ENCODE results near the gene SIL1.
"Not testable (repeated sequence)": the region's sequence is repeated elsewhere in the genome, so short reads cannot be mapped to it uniquely, and the experiment has no call there.

Gene SIL1

GRCh38 chr5:139016186-139016585, 182.0 kb downstream of the SIL1 start:
- no peak for DNase-seq

GRCh38 chr5:139014726-139015125, 183.4 kb downstream of the SIL1 start:
- DNase-seq, result peak; percentile 95

DNA sequence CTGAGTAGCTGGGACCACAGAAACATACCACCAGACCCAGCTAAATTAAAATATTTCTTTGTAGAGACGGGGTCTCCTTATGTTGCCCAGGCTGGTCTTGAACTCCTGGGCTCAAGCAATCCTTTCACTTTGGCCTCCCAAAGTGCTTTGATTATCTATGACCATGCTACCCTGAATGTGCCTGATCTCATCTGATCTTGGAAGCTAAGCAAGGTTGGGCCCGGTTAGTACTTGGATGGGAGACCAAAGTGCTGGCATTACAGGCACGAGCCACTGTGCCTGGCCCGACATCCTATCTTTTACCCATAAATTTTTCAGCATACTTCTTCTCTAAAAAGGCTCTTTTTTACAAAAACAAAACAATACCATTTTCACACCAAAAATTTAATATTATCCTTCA, 186.0 kb downstream of the SIL1 start:
- no peak for DNase-seq

- not testable (repeated sequence) for DNase-seq
These were observed 187.0 kb downstream of the SIL1 start for GRCh38 chr5:139011156-139011555.

- no peak for DNase-seq
These were observed 193.5 kb downstream of the SIL1 start for GRCh38 chr5:139004374-139005307.

- DNase-seq, result no peak
These were observed 198.5 kb downstream of the SIL1 start for GRCh38 chr5:138999674-139000073.

DNA sequence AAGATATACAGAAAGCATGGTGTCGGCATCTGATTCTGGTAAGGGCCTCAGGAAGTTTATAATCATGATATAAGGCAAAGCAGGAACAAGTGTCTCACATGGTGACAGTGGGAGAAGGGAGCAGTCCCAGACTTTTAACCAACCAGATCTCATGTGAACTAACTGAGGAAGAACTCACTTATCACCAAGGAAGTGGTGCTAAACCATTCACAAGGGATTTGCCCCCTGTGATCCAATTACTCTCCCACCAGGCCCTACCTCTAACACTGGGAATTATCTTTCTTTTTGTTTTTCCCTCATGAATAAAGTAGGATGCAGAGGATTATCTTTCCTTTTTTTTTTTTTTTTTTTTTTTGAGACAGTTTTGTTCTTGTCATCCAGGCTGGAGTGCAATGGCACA, 199.6 kb downstream of the SIL1 start:
- DNase-seq, result no peak

GRCh38 chr5:138996120-138996519, 202.0 kb downstream of the SIL1 start:
- DNase-seq, result no peak

GRCh38 chr5:138990986-138991590, 207.1 kb downstream of the SIL1 start:
- DNase-seq, result no peak

- peak; percentile 47 for DNase-seq
These were observed 208.4 kb downstream of the SIL1 start for GRCh38 chr5:138989720-138990119.

DNA sequence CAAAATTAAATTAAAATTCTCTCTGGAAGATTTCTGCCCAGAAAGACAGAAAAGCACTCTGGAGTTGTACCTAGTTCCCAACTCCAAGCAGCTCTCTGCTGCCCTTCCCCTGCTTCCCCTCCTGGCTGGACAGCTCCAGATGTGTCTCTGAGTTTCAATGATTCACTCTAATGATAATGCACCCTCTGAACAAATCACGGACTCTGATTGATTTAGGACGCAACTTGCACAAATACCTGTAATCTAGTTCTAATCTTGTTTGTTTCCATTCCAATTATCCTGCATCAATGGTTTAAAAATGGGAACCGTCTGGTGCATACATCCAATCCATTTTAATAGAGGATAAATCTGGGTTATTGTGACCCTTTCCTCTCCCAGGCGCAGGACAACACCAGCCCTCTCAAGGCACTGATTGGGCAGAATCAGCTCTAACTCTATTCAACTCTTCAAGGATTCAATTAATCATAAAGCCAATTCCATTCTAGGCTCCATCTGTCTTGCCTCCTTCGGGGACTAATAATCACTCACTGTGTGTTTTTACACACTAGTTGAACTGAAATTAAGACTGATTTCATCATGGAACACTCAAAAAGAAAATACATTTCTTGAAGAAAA, 211.9 kb downstream of the SIL1 start:
- DNase-seq, result no peak

DNA sequence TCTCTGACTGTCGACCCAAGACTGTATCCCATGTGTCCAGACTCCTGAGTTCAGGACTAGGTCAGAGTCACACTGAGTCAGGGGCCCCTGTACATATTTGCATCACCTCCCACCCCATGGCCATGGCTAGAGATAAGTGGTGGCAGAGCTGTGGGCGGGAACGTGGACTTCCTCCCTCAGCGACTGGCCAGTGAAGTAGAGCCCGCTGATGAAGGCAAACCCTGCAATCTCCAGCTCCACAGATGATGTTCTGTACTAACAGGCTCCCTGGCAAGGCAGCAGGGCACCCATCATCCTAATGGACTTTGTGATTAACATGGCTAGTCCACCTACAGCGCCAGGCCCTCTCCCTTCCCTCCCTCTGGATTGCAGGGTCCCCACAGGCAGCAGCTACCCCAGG, 212.5 kb downstream of the SIL1 start:
- DNase-seq, result no peak

- DNase-seq, result no peak
These were observed 212.9 kb downstream of the SIL1 start for GRCh38 chr5:138985256-138985655.

GRCh38 chr5:138983984-138984383, 214.2 kb downstream of the SIL1 start:
- DNase-seq, result no peak

DNA sequence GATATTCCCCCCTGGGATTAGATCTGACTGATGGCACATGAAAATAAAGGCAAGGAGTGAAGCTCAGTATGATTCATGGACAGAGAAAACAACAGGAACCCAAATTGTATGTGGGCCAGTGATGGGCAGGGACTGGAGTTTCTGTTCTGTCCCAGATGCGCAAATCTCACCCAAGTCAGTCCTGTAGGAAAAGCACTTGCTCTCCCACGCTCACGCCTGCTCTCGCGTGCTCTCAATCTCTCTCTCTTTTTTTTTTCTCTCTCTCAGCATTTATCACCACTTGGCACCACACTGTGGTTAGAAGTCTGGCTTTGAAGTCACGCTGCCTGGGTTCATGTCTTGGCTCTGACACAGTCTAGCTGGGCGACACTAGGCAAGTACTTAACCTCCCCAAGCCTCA, 216.6 kb downstream of the SIL1 start:
- DNase-seq, result no peak

DNA sequence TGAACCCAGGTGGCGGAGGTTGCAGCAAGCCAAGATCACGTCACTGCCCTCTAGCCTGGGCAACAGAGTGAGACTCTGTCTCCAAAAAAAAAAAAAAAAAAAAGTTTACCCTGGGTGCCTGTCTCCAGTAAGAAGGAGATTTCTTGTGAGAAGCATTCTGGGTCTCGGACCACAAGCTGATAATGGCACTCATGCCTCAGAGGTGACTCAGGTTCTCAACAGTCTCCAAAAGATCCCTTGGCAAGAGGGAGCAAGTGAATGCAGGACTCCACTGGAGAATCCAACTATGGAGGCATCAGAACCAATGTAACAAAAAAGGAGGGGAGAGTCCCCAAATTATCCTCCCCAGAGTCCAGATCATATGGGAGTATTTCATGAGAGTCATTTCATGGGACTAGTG, 217.0 kb downstream of the SIL1 start:
- no peak for DNase-seq

DNA sequence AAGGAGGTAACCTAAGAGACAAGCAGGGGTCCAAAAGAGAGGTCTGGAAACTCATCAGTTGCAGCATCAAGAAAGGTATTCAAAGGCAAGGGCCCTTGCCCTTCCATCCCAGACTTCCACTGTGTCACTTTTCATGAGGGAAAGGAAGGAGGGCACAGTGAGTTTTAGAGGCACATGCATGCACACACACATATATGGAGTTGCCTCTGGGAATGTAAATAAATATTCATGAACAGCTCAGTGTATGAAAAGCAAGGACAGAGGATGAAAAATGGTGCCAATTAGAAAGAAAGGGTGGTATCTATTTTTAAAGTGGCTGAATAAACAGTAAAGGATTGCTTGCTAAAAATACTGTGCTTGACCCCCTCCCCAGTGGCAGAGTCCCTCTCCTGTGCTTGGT, 217.7 kb downstream of the SIL1 start:
- no peak for DNase-seq

DNA sequence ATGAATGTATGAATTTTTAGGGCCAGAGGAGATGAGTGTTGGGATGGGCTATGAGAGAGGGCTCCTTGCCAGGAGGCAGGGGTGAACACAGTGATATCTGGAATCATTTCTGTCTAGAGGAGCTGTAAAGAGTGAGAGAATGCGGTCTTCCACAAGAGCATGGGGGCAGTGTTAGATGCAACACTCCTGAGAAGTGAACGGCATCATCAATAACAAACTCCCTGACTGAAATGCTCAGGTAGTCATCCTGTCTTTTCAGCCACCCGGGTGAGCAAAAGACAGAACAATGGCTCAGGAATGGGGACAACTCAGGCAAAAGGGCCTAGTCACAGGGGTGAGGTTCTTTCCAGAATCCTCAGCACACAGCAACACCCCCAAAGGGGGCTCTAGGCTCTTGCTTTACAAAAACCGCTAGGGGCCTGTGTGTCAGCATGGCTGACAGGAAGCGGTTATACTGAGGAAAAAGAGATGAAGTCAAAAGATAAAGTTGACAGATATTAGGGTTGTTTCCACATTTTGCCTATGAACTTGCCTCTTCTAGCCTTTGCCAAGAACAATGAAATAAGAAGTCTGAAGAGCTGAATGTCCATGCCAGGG, 218.4 kb downstream of the SIL1 start:
- DNase-seq, result no peak

DNA sequence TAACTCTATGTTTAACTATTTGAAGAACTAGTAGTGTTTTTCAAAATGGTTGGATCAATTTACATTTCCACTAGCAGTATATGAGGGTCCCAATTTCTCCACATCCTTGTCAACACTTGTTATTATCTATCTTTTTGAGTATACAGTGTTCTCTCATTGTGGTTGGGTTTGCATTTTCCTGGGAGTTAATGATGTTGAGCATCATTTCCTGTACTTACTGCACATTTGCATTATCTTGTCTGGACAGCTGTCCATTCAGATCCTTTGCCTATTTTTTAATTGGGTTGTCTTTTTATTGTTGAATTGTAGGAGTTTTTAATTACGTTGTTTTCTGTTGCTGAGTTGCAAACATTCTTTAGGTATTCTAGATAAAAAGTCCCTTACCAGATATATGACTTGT, 219.6 kb downstream of the SIL1 start:
- DNase-seq, result no peak

DNA sequence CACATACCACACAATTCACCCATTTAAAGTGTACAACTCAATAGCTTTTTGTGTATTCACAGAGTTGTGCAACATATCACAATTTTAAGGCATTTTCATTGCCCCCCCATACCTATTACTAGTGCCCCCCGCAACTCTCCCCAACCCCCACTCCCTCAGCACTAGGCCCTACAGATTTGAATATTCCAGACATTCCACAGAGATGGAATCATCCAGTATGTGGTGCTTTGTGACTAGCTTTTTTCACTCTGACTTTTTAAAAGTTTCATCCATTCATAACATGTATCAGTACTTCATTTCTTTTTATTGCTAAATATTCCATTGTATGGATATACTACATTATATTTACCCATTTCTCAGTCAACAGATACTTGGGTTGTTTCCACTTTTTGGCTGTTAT, 220.1 kb downstream of the SIL1 start:
- peak; percentile 18 for DNase-seq

- DNase-seq, result no peak
These were observed 222.9 kb downstream of the SIL1 start for GRCh38 chr5:138975098-138975847.

DNA sequence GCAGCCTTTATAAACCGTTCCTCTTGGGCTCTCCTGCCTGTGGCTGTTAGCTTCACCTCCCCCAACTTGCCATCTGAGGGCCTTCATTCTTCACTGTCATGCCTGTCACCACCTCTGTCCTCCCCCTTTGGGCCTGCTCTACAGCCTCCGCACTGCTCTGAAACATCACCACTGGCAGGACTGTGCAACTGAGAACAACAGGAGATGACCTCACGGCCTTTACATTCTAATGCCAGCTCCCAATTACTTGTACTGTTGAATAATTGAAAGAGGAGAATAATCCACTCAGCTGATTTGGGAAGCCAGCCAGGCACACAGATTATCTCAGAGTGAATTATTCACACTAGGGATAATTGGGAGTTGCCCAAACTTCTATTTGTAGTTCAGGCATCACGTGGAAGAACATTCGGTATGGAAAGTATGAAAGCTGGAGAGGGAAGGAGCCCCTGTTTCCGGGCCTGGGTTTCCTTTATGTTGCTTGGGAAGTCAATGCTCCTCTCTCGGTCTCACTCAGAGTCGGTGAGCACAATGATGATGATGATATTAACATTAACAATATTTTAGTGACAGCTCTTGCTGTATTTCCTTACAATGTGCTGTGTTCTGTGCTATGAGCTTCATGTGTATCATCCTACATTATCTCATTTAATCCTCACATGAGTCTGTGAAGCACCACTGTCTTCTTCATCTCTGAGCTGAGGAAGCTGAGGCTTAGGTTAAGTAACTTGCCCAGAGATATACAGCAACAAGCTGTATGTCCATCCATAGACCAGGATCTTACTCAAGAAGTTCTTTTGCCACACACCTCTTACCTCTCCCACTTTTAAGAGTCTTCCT, 223.7 kb downstream of the SIL1 start:
- peak; percentile 30 for DNase-seq
